ENCODE data around the gene FAM177B.
"Not testable (repeated sequence)": the region's sequence is repeated elsewhere in the genome, so short reads cannot be mapped to it uniquely, and the experiment has no call there.

FAM177B gene

GRCh38 chr1:222739929-222740328 lies 2.9 kb downstream of the FAM177B start:
- DNase-seq (ENCODE audit: low spot score), result no peak

GRCh38 chr1:222741630-222742457 lies 4.8 kb downstream of the FAM177B start:
- not testable (repeated sequence) for DNase-seq (ENCODE audit: low spot score)

GRCh38 chr1:222749927-222750326 lies 12.9 kb downstream of the FAM177B start:
- DNase-seq (ENCODE audit: low spot score), result no peak

GRCh38 chr1:222750651-222751050 lies 13.6 kb downstream of the FAM177B start:
- no peak for DNase-seq (ENCODE audit: low spot score)

GRCh38 chr1:222751255-222751654 lies 14.3 kb downstream of the FAM177B start:
- no peak for DNase-seq (ENCODE audit: low spot score)

- peak; percentile 49 for DNase-seq (ENCODE audit: low spot score)
Observed at GRCh38 chr1:222754366-222755139, 17.6 kb downstream of the FAM177B start.

GRCh38 chr1:222757646-222758268 lies 20.8 kb downstream of the FAM177B start:
- DNase-seq (ENCODE audit: low spot score), result no peak

GRCh38 chr1:222759451-222760035 lies 22.5 kb downstream of the FAM177B start:
- no peak for DNase-seq (ENCODE audit: low spot score)

GRCh38 chr1:222761083-222761482 lies 24.1 kb downstream of the FAM177B start:
- no peak for DNase-seq (ENCODE audit: low spot score)

GRCh38 chr1:222762178-222762577 lies 25.2 kb downstream of the FAM177B start:
- DNase-seq (ENCODE audit: low spot score), result not testable (repeated sequence)

- DNase-seq (ENCODE audit: low spot score), result no peak
Observed at GRCh38 chr1:222767152-222767571, 30.2 kb downstream of the FAM177B start.

GRCh38 chr1:222768592-222768991 lies 31.6 kb downstream of the FAM177B start:
- DNase-seq (ENCODE audit: low spot score), result no peak

GRCh38 chr1:222769181-222769580 lies 32.2 kb downstream of the FAM177B start:
- DNase-seq (ENCODE audit: low spot score), result no peak

- no peak for DNase-seq (ENCODE audit: low spot score)
Observed at GRCh38 chr1:222769971-222770620, 33.1 kb downstream of the FAM177B start.

GRCh38 chr1:222772996-222773379 lies 36.0 kb downstream of the FAM177B start:
- DNase-seq (ENCODE audit: low spot score), result peak; percentile 42

- DNase-seq (ENCODE audit: low spot score), result no peak
Observed at GRCh38 chr1:222777463-222777862, 40.5 kb downstream of the FAM177B start.

- DNase-seq (ENCODE audit: low spot score), result no peak
Observed at GRCh38 chr1:222777977-222778376, 41.0 kb downstream of the FAM177B start.

- no peak for DNase-seq (ENCODE audit: low spot score)
Observed at GRCh38 chr1:222781251-222781650, 44.2 kb downstream of the FAM177B start.

- no peak for DNase-seq (ENCODE audit: low spot score)
Observed at GRCh38 chr1:222783051-222783450, 46.0 kb downstream of the FAM177B start.

- DNase-seq (ENCODE audit: low spot score), result peak; percentile 68
Observed at GRCh38 chr1:222784371-222784770, 47.4 kb downstream of the FAM177B start.

- peak; percentile 16 for DNase-seq (ENCODE audit: low spot score)
Observed at GRCh38 chr1:222784916-222785315, 47.9 kb downstream of the FAM177B start.

GRCh38 chr1:222785529-222785928 lies 48.5 kb downstream of the FAM177B start:
- peak; percentile 25 for DNase-seq (ENCODE audit: low spot score)

Measured in globus pallidus (tissue), 1 donor.